Activated CD4-positive, alpha-beta T cell treated with anti-CD3 and anti-CD28 coated beads for 1 hour (primary cell): ENCODE measurements around the gene SLC3A2.

Experiments
- DNase-seq: peaks from one replicate; pipeline ENCODE4 v3.0.0-alpha.2; 2020

The SLC3A2 gene

GRCh38 chr11:62912268-62912667 lies 31.6 kb downstream of the SLC3A2 start:
- no peak for DNase-seq

GRCh38 chr11:62914416-62914815 lies 33.7 kb downstream of the SLC3A2 start:
- DNase-seq: no peak

- DNase-seq: no peak
These were observed 37.3 kb downstream of the SLC3A2 start for GRCh38 chr11:62917906-62918502.

- no peak for DNase-seq
These were observed 37.8 kb downstream of the SLC3A2 start for GRCh38 chr11:62918531-62918930.

- no peak for DNase-seq
These were observed 38.8 kb downstream of the SLC3A2 start for GRCh38 chr11:62919476-62919875.

- no peak for DNase-seq
These were observed 39.4 kb downstream of the SLC3A2 start for GRCh38 chr11:62919898-62920640.

- no peak for DNase-seq
These were observed 40.5 kb downstream of the SLC3A2 start, which contains the start of gene CHRM1 for GRCh38 chr11:62921201-62921572. Gene CHRM1, minus strand, starts transcription at chr11:62921363. Its CDS starts 10,263 bp downstream, at chr11:62911100.

- DNase-seq: no peak
These were observed 41.0 kb downstream of the SLC3A2 start for GRCh38 chr11:62921573-62922188.

- DNase-seq: no peak
These were observed 41.5 kb downstream of the SLC3A2 start for GRCh38 chr11:62922189-62922589.

- no peak for DNase-seq
These were observed 42.1 kb downstream of the SLC3A2 start for GRCh38 chr11:62922653-62923431.

GRCh38 chr11:62923601-62924411 lies 43.1 kb downstream of the SLC3A2 start:
- no peak for DNase-seq

- DNase-seq: no peak
These were observed 44.6 kb downstream of the SLC3A2 start for GRCh38 chr11:62925308-62925707.

GRCh38 chr11:62925745-62926679 lies 45.3 kb downstream of the SLC3A2 start:
- DNase-seq: no peak

GRCh38 chr11:62926680-62927455 lies 46.2 kb downstream of the SLC3A2 start:
- no peak for DNase-seq

GRCh38 chr11:62928011-62928410 lies 47.3 kb downstream of the SLC3A2 start:
- no peak for DNase-seq

GRCh38 chr11:62930157-62930556 lies 49.5 kb downstream of the SLC3A2 start:
- DNase-seq: no peak

GRCh38 chr11:62930666-62931065 lies 50.0 kb downstream of the SLC3A2 start:
- no peak for DNase-seq

- DNase-seq: no peak
These were observed 51.0 kb downstream of the SLC3A2 start for GRCh38 chr11:62931499-62932278.

GRCh38 chr11:62933285-62933684 lies 52.6 kb downstream of the SLC3A2 start:
- DNase-seq: no peak
